ENCODE results near the gene OR4E1.
"Not testable (repeated sequence)": the region's sequence is repeated elsewhere in the genome, so short reads cannot be mapped to it uniquely, and the experiment has no call there.

Gene OR4E1

GRCh38 chr14:21652209-21652808 lies 21.3 kb downstream of the OR4E1 start:
- DNase-seq (ENCODE audit: low spot score), result no peak

GRCh38 chr14:21647380-21647779 lies 26.2 kb downstream of the OR4E1 start:
- no peak for DNase-seq (ENCODE audit: low spot score)

DNA sequence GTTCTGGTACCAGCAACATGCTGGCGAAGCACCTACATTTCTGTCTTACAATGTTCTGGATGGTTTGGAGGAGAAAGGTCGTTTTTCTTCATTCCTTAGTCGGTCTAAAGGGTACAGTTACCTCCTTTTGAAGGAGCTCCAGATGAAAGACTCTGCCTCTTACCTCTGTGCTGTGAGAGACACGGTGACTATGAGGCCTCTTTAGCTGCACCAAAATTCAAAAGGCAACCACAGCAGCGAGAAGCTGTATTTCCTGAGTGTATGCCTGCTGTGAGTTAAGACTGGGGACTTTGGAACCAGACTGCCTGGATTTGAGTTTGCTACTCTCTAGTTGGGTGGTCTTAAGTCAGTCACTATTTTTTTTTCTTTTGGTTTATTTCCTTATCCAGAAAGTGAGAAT lies 30.2 kb downstream of the OR4E1 start:
- no peak for DNase-seq (ENCODE audit: low spot score)

GRCh38 chr14:21642683-21643082 lies 30.9 kb downstream of the OR4E1 start:
- DNase-seq (ENCODE audit: low spot score), result no peak

- DNase-seq (ENCODE audit: low spot score), result no peak
Observed at GRCh38 chr14:21634840-21635239, 38.8 kb downstream of the OR4E1 start, which contains the start of gene OR10G2. Gene OR10G2, minus strand, starts transcription at chr14:21634940. Its CDS starts 98 bp downstream, at chr14:21634842.

- DNase-seq (ENCODE audit: low spot score), result no peak
Observed at GRCh38 chr14:21631084-21631483, 42.5 kb downstream of the OR4E1 start.

DNA sequence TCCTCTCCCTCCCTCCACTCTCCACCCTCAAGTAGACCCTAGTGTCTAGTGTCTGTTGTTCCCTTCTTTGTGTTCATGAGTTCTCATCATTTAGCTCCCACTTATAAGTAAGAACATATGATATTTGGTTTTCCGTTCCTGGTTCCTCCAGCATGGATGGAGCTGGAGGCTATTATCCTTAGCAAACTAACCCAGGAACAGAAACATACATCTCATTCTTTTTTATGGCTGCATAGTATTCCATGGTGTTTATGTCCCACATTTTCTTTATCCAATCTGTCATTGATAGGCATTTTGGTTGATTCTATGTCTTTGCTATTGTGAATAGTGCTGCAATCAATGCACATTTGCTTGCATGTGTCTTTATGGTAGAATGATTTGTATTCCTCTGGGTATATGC lies 43.1 kb downstream of the OR4E1 start:
- not testable (repeated sequence) for DNase-seq (ENCODE audit: low spot score)

- no peak for DNase-seq (ENCODE audit: low spot score)
Observed at GRCh38 chr14:21626491-21627230, 47.0 kb downstream of the OR4E1 start.

Measured in AG20443 (cell line).